Breast epithelium (tissue), 3 donors: ENCODE data around the gene ME3.

Experiments used
- CTCF ChIP-seq, 3 donors: fragments of 450-650 bp; IDR thresholded peaks; one replicate each; pipeline ENCODE4 v1.5.1; 2016 to 2017; ENCODE audit warnings: antibody characterized with exemption in 3 of 3, mild to moderate bottlenecking in 3 of 3, moderate library complexity in 3 of 3
- POLR2A ChIP-seq: fragments of 450-650 bp; IDR thresholded peaks from one replicate; pipeline ENCODE4 v1.6.1; 2016; ENCODE audit warnings: antibody characterized with exemption, mild to moderate bottlenecking, moderate library complexity

GRCh38 chr11:86624366-86624765, 48.0 kb downstream of the ME3 start:
- TF ChIP-seq CTCF (IDR thresholded peaks at IDR 0.05), result no peak
- no peak for TF ChIP-seq POLR2A
